ENCODE measurements around the gene C19orf47.

GRCh38 chr19:40393894-40394815 is 46.0 kb upstream of the C19orf47 start:
- TF ChIP-seq, protein P1, sequence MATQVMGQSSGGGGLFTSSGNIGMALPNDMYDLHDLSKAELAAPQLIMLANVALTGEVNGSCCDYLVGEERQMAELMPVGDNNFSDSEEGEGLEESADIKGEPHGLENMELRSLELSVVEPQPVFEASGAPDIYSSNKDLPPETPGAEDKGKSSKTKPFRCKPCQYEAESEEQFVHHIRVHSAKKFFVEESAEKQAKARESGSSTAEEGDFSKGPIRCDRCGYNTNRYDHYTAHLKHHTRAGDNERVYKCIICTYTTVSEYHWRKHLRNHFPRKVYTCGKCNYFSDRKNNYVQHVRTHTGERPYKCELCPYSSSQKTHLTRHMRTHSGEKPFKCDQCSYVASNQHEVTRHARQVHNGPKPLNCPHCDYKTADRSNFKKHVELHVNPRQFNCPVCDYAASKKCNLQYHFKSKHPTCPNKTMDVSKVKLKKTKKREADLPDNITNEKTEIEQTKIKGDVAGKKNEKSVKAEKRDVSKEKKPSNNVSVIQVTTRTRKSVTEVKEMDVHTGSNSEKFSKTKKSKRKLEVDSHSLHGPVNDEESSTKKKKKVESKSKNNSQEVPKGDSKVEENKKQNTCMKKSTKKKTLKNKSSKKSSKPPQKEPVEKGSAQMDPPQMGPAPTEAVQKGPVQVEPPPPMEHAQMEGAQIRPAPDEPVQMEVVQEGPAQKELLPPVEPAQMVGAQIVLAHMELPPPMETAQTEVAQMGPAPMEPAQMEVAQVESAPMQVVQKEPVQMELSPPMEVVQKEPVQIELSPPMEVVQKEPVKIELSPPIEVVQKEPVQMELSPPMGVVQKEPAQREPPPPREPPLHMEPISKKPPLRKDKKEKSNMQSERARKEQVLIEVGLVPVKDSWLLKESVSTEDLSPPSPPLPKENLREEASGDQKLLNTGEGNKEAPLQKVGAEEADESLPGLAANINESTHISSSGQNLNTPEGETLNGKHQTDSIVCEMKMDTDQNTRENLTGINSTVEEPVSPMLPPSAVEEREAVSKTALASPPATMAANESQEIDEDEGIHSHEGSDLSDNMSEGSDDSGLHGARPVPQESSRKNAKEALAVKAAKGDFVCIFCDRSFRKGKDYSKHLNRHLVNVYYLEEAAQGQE (IDR thresholded peaks at IDR 0.05; ENCODE audit: low read depth) = no peak
- no peak for TF ChIP-seq YY1 (IDR thresholded peaks at IDR 0.05; ENCODE audit: extremely low read depth, insufficient replicate concordance, low read depth, low read length)
- TF ChIP-seq POLR2A (IDR thresholded peaks at IDR 0.05; ENCODE audit: borderline replicate concordance, extremely low read depth, insufficient read depth, insufficient read length) = no peak
- no peak for TF ChIP-seq CTCF (IDR thresholded peaks at IDR 0.05 in 2 of 3, conservative IDR thresholded peaks at IDR 0.05 in 1 of 3; ENCODE audit: borderline replicate concordance in 1 of 3, insufficient read depth in 1 of 3, low read depth in 2 of 3, low read length in 2 of 3)
- TF ChIP-seq SRF (IDR thresholded peaks at IDR 0.05; ENCODE audit: low read depth) = no peak
- no peak for TF ChIP-seq SIN3A (IDR thresholded peaks at IDR 0.05; ENCODE audit: low read depth)
- no peak for TF ChIP-seq TCF7L2 (IDR thresholded peaks at IDR 0.05; ENCODE audit: borderline replicate concordance, extremely low read depth, insufficient read depth, insufficient read length)
